ENCODE results near the gene C2orf92.

GRCh38 chr2:97663962-97664635 is 5.4 kb upstream of the C2orf92 start, which contains the start of gene ACTR1B:
- peak; percentile 59 to 66 for TF ChIP-seq CTCF (conservative IDR thresholded peaks at IDR 0.05 in 1 of 2, IDR thresholded peaks at IDR 0.05 in 1 of 2; ENCODE audit: low read depth in 1 of 2, low read length in 2 of 2)
- no peak for TF ChIP-seq EZH2 (IDR thresholded peaks at IDR 0.05; ENCODE audit: low read length, missing control alignments)

Measured in fibroblast of lung (primary cell).